ENCODE results near the gene PLAAT4.
"Not testable (repeated sequence)": the region's sequence is repeated elsewhere in the genome, so short reads cannot be mapped to it uniquely, and the experiment has no call there.

PLAAT4 gene

DNA sequence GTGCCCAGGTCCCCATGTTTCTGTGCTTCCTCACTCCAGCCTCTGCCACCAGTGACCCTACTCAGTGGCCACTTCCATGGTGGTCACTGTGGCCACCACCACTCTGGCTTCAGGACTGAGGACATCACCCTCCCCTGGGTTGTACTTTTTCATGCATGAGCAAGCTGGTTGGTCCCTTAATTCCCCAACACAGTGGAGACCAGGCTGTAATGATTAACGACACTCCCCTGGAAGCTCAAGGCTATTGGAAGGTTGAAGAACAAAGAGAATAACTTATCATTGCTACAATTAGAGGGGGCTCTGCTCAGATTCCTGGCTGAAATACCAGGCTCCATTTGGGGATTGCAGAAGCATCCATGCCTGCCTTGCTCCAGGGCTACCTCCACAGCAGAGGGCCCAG is 10.5 kb downstream of the PLAAT4 start:
- DNase-seq, result no peak

DNA sequence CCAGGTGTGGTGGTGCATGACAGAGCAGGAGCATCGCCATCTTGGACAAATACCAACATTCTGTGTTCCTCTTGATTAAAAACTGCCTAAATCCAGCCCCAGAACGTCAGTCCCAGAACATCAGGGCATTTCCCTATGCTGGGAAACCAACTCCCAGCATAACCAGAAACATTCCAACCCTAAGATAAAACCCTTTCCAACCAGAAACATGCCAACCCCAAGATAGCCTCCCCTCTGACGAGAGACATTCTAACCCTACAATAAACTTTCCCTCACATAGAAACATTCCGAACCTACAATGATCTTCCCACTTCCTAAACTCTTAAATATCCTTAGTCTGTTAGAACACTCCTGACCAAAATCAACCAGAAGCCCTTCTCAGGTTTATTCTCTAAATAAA is 11.6 kb downstream of the PLAAT4 start:
- no peak for DNase-seq

DNA sequence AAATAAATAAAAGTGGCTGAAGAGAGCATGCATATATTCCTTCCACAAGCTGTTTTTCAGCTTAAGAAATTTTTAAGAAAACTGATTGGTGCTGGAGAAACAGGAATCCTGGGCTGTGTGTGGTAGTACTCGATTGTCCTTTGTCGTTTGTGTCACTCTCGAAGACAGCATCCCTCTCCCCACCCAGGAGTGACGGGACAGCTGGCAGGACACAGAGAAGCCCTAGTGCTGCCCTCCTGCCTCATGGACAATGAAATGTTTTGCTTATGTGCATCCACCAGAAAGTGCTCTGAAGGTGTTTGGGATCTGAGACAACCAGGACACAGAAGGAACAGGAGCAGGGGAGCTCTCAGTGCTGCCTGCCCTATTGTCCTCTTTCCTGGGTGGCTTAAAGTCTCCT is 12.8 kb downstream of the PLAAT4 start:
- no peak for DNase-seq

DNA sequence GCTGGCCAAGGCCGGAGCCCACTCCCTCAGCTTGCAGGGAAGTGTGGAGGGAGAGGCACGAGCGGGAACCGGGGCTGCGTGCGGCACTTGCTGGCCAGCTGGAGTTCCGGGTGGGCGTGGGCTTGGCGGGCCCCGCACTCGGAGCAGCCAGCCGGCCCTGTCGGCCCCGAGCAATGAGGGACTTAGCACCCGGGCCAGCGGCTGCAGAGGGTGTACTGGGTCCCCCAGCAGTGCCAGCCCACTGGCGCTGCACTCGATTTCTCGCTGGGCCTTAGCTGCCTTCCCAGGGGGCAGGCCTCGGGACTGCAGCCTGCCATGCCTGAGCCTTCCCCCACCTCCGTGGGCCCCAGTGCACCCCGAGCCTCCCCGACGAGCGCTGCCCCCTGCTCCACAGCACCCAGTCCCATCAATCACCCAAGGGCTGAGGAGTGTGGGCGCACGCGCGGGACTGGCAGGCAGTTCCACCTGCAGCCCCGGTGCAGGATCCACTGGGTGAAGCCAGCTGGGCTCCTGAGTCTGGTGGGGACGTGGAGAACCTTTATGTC is 13.6 kb downstream of the PLAAT4 start:
- DNase-seq, result not testable (repeated sequence)

DNA sequence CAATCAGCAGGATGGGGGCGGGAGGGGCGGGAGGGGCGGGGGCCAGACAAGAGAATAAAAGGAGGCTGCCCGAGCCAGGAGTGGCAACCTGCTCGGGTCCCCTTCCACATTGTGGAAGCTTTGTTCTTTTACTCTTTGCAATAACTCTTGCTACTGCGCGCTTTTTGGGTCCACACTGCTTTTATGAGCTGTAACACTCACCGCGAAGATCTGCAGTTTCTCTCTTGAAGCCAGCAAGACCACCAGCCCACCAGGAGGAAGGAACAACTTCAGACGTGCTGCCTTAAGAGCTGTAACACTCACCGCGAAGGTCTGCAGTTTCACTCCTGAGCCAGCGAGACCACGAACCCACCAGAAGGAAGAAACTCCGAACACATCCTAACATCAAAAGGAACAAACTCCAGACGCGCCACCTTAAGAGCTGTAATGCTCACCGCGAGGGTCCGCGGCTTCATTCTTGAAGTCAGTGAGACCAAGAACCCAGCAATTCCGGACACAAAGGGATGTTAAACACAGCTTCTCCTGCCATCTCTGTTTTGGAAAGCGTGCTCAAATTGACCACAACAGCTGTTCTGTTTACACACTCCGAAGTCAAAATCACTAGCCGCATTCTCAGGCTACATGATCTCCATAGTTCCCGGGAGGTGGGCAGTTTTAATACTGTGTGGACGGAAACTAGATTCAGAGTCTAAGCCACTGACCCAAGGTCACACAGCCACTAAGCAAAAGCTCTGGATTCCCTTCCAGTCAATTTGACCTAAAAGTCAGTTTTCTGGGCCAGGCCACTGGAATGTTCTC is 14.7 kb downstream of the PLAAT4 start:
- DNase-seq, result no peak

DNA sequence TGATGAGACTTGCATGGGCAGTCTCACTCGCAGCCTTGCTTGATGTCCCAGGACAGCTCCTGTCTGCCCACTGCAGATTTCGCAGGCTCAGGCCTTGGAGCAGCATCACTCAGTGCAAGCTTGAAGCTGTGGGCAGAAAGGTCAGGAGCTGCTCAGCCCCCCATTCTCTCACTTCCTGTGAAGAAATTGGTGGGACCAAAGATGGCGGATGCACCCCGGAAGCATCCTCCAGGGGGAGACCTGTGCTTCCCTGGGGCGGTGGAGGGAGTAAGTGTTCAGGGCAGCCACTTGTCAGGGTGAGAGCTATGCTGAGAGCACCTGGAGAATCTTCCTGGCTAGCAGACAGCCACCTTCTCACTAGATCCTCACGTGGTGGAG is 15.3 kb downstream of the PLAAT4 start:
- DNase-seq, result no peak

DNA sequence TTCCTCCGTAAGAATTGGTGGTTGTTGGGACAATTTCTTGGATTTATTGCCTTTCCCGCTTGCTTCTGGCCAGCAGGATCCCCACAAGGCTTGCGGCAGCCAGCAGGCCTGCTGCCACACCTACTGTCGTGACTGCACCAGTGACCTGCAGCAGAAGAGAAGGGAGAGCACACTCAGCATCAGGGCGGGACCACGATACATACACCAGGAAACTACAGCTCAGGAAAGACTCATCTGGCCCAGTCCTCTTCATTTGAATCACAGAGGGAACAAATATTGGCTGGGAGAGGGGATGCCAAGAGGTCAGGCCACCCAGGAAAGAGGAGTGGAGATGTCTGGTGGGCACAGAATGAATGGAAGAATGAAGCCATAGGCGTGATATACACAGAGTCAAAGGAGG is 16.3 kb downstream of the PLAAT4 start:
- no peak for DNase-seq

DNA sequence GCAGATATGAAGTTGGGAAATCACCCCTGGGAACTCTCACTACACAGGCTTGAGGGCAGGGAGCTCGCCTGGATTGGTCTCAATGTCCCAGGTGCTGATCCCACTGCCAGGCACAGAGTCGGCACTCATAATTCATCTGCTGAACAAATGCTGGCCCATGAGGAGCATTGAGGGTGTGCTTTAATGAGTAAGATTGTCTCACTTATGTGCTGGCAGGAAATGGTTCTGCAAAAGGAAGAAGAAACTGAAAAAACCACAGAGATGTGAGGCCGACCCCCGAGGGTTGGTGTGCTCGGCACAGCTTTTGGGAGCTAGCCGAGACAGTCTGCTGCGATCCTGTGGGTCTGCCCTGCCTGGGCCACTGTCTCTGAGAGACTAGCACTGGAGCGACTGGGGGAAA is 17.2 kb downstream of the PLAAT4 start:
- DNase-seq, result no peak

DNA sequence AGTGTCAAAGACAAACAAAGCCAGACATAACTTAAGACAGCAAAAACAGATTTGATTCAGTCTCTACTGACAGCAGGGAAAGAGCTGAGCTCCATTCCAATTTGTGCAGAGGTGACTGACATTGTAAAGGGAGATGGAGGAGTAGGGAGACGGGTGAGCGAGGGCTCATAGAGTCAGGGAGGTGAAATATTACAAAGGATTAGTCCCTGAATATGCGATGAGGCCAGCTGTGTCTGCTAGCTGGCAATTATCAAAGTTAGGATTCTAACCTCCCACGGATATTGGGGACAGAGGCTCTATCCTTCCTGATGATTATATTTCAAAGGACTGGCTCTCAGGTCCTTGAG is 18.2 kb downstream of the PLAAT4 start:
- DNase-seq, result no peak

DNA sequence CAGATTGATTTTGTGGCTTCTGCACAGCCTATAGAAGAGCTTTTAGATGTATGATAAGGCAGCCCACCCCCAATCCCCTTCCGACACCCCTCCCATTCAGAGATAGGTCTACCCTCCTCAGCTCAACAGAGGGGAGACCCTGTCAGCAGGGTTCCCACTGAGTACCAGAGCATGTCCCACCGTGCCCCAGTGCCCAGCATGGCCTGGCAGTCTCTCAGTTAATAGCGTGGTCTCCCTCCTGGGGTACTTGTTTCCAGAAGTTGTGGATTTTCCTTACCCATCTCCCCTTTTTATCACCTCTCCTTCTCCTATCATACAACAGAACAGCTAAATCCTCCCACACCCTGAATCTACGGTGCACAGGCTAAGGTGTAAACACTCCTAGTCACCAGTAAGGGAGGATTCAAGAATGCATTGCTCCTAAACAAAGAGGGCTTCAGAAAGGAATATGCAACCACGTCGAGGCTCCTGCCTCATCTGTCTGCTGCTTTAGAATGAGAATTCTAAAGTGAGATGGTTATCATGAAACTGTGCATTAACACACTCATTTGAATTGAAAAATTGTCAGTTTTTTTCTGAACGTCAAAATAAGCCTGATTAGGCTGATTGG is 19.9 kb downstream of the PLAAT4 start:
- no peak for DNase-seq

DNA sequence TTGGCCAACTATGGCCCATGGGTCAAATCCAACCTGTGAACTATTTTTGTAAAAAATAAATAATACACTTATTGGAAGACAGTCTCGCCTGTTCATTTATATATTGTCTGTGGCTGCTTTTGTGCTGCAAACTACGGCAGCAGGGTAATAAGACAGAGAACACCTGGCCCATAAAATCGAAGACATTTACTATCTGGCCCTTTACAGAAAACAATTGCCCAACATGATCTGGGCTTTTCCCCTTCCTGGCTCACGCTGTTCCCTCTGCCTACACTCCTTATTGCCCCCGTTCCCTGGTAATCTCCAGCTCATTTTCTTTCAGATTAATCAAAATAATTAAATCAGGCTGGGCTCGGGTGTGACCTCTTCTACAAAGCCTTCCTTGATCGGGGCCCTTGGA is 21.0 kb downstream of the PLAAT4 start:
- no peak for DNase-seq

DNA sequence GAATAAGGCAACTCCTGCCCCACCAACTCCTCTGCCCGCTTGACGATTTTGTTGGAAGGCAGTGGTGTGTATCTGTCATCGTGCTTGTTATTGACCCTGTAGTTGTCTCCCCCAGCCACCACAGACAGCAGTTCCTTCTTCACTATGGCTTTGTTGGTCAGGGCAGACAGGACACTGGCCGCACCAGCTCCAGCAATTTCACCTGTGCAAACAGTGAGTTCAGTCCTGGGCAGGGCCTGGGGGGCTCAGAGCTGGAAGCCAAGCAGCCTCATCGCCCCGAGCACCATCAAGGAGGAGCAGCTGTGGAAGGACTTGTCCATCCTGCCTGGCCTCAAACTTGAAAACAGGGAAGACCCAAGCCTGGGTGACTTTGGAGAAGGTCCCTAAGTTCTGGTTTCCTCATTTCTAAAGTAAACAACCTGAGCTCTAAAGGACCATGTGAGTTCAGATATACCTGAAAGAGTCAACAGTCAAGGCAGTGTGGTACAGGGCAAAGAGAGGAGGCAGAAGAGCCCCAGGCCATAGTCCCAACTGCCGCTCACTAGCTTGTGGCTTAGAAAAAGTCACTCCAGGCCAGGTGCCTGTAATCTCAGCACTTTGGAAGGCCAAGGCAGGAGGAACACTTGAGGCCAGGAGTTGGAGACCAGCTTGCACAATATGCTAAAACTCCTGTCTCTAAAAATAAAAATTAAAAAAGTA is 22.0 kb downstream of the PLAAT4 start:
- DNase-seq, result no peak

DNA sequence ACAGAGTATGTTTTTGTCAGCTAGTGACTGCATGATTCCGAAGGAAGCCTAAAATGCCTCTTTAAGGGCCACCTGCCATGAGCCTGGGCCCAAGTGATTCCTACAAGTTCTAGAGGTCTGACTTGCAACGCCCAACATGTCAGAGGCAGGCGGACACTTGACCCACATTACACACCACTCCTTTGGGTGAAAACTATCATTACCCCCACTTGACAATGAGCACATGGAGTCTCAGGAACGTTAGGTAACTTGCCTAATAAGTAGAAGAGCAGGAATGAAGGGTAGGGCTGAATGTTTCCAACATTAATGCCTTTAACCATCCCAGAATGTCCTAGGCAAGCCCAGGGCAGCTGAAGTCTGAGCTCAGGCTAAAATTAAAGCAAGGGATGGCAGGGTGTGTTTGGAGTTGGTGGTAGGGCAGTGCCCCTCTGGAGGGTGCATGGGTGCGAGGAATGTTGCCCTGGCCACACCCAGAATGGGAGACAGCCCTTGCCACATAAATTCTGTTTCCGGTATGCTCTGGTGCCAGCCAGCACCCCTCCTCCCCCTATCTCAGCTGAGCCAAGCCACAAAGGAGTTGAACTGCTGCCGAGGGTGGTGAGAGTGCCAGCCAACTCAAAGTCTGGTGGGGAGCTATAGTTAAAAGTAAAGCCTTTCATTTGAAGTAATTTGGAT is 24.0 kb downstream of the PLAAT4 start:
- DNase-seq, result no peak

DNA sequence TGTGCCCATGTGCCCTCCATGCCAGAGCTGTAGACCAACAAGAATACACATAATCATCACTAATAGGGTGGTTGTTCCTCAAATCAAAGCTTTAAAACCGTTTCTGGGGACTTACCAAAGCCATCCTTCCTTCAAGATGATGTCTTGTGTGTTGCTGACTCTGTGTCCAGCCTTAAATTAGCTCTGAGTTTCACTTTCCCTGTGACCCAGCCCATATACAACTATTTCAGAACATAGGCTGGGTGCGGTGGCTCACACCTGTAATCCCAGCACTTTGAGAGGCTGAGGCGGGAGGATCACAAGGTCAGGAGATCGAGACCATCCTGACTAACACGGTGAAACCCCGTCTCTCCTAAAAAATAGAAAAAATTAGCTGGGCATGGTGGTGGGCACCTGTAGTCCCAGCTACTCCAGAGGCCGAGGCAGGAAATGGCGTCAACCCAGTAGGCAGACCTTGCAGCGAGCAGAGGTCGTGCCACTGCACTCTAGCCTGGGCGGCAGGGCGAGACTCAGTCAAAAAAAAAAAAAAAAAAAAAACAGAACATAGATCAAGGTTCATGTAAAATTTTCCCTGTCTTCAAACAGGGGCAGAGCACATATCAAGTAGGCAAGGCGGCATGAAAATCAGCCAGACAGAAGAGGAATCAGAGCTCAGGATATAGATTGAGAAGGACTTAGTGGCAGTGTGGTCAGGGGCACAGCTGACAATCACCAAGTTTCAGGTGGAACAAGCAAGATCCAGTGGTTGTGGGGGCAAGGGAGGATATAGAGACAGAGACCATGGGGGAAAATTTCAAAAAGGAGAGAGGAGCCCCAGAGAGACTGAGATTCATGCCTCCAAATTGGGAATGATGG is 26.8 kb downstream of the PLAAT4 start, which contains the start of gene PLAAT2:
TSS of gene PLAAT2 (minus strand) at position 179 of the 855 bp plus-strand sequence. CDS start at position 124, 55 bp downstream.
- DNase-seq, result no peak

DNA sequence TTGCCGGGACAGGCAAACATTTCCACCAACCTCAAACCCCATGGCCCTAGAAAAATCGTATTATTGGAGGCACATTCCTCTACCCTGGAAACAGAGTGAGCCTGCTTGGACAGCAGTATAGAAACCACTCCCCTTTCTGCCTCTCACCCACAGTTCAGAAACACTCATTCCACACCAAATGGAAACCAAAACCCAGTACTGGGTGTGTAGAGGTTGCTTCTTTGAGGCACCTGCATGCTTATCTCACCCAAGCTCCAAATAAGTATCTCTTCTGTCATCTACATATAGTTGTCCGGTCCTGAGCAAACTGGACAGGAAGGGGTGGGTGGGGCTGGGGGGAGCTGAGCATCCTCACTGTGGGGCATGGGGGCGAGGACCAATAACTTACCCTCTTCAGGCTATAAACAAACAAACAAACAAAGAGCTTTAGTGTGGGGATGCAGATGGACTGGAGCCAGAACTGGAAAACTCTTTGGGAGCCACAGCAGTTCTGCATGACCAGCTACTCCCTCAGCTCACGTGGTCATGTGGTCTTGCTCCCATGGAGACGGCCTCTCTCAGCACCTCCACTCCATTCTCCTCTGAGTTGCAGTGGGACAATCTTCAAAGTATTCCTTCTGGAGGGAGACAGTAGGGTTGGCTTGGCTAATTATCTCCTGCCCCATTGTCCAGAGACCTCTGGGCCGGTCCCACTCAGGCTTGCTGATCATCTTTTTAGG is 27.6 kb downstream of the PLAAT4 start:
- no peak for DNase-seq

DNA sequence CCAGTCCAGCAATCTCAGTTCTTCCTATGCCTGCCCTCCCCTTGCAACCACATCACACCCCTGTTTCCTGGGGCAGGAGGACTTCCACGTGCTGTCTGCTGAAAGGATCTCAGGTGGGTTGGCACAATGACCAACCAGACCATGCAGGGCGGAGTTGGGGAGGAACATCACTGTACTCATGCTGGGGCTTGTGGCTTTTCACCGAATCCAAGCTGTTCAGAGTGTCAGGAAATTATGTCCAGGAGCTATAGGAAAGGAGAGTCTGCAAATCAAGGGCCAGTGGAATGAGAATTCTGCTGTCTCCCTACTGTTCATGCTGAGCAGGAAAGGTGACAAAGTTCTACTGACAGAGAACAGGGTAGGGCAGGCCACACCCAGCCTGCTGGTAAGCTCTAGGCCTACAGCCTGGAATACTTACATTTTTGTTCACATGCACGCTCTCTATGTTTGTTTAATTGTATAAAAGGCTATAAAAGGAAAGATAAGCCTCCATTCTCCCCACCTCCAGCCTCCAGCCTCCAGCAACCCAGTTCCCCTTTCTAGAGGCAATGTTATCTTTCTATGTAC is 28.3 kb downstream of the PLAAT4 start:
- no peak for DNase-seq

DNA sequence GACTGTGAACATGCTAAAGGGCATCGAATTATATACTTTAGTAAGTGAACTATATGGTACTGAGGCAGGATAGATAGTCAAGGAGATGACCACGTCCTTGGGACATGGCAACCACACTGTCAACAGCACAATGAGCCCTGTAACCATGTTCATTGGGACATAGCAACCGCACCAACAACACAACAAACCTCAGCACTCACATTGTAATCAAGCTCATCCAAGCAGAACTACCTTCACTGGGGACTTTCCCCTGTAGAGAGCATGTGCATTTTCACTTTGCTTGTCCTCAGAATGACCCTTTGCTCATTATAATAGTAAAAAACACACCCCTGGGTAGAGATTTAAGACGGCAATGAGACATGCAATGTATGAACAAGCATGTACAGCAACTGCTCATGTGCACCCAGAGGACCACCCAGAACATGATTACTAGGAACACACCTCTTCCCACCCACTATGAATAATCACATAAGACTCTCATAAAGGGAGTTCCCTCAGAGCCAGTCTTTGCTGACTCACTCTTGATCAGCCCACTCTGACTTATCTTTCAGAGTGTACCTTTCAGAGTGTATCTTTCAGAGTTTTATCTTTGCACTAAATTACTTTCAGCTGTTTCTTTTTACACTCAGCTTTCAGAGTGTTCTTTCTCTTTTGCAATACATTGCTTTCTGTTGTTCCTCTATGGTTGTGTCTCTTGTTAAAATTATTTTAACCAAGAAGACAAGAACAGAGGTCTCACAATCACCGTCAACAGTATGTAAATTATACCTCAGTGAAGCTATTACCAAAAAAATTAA is 30.6 kb downstream of the PLAAT4 start:
- DNase-seq, result no peak

DNA sequence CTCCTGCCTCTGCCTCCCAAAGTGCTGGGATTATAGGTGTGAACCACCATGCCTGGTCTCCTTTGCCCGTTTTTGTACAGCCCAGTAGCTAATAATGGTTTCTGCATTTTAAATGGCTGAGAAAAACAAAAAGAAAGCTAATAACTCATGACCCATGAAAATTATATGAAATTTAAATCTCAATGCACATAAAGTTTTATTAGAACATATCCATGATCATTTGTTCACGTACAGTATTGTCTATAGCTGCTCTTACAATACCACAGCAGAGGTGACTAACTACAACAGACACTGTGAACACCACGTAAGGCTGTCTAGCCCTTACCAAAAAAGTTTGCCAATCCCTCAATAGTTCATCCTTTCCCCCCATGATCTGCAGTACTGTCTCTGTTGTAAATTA is 33.0 kb downstream of the PLAAT4 start:
- DNase-seq, result no peak

DNA sequence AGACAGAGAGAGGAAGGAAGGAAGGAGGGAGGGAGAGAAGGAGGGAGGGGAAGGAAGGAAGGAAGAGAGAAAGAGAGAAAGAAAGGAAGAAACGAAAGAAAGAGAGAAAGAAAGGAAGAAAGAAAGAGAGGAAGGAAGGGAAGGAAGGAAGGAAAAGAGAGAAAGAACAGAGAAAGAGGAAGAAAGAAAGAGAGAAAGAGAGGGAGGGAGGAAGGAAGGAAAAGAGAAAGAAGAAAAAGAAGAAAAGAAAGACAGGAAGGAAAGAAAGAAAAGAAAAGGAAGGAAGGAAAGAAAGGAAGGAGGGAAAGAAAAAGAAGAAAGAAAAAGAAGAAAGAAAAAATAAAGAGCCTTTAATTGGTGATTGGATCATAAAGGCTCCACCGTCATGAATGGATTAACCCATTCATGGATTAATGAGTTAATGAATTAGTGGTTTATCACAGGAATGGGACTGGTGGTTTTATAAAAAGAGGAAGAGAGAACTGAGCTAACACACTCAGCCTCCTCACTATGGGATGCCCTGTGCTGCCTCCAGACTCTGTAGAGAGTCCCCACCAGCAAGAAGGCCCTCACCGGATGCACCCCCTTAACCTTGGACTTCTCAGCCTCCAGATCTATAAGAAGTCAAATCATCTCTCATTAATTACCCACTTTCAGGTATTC is 35.5 kb downstream of the PLAAT4 start:
- DNase-seq, result no peak
